Measurements from ENCODE around the gene HMX3. TPM values are rescaled to one million over a fixed set of nuclear protein-coding genes. Genes with fewer than 3 reads are reported as not detected.

Gene HMX3
- total RNA-seq, 1 experiment from 2014 or later = not detected

GRCh38 chr10:123133541-123134342 is 2.0 kb upstream of the HMX3 start:
- DNase-seq (ENCODE audit: low spot score) = no peak
- in situ Hi-C loops (cut with HindIII; ENCODE audit: low sequenced_read_pairs) = no loop called here

- in situ Hi-C loops (cut with HindIII; ENCODE audit: low sequenced_read_pairs) = no loop called here
- no peak for DNase-seq (ENCODE audit: low spot score)
Measured at GRCh38 chr10:123134343-123134914, 1.3 kb upstream of the HMX3 start.

- DNase-seq (ENCODE audit: low spot score) = no peak
- in situ Hi-C loops (cut with HindIII; ENCODE audit: low sequenced_read_pairs) = no loop called here
Measured at GRCh38 chr10:123134915-123135414, 805 bp upstream of the HMX3 start.

- in situ Hi-C loops (cut with HindIII; ENCODE audit: low sequenced_read_pairs) = no loop called here
- DNase-seq (ENCODE audit: low spot score) = no peak
Measured at GRCh38 chr10:123136221-123136805, 543 bp downstream of the HMX3 start.

GRCh38 chr10:123136806-123137642 is 1.3 kb downstream of the HMX3 start:
- in situ Hi-C loops (cut with HindIII; ENCODE audit: low sequenced_read_pairs) = no loop called here
- no peak for DNase-seq (ENCODE audit: low spot score)

- in situ Hi-C loops (cut with HindIII; ENCODE audit: low sequenced_read_pairs) = no loop called here
- DNase-seq (ENCODE audit: low spot score) = no peak
Measured at GRCh38 chr10:123139165-123139520, 3.4 kb downstream of the HMX3 start.

GRCh38 chr10:123139521-123140163 is 3.9 kb downstream of the HMX3 start:
- in situ Hi-C loops (cut with HindIII; ENCODE audit: low sequenced_read_pairs) = no loop called here

GRCh38 chr10:123140164-123140982 is 4.6 kb downstream of the HMX3 start:
- no peak for DNase-seq (ENCODE audit: low spot score)

More at GRCh38 chr10:123139521-123140163, 3.9 kb downstream of the HMX3 start:
- DNase-seq (ENCODE audit: low spot score) = no peak

GRCh38 chr10:123140983-123141390 is 5.2 kb downstream of the HMX3 start:
- DNase-seq (ENCODE audit: low spot score) = no peak
- in situ Hi-C loops (cut with HindIII; ENCODE audit: low sequenced_read_pairs) = no loop called here

More at GRCh38 chr10:123140164-123140982, 4.6 kb downstream of the HMX3 start:
- in situ Hi-C loops (cut with HindIII; ENCODE audit: low sequenced_read_pairs) = no loop called here

- no peak for DNase-seq (ENCODE audit: low spot score)
- in situ Hi-C loops (cut with HindIII; ENCODE audit: low sequenced_read_pairs) = no loop called here
Measured at GRCh38 chr10:123141791-123142700, 6.3 kb downstream of the HMX3 start.

- no peak for DNase-seq (ENCODE audit: low spot score)
- in situ Hi-C loops (cut with HindIII; ENCODE audit: low sequenced_read_pairs) = no loop called here
Measured at GRCh38 chr10:123142701-123143161, 7.0 kb downstream of the HMX3 start.

GRCh38 chr10:123143162-123143824 is 7.5 kb downstream of the HMX3 start:
- in situ Hi-C loops (cut with HindIII; ENCODE audit: low sequenced_read_pairs) = no loop called here
- no peak for DNase-seq (ENCODE audit: low spot score)

GRCh38 chr10:123143825-123144168 is 8.0 kb downstream of the HMX3 start:
- in situ Hi-C loops (cut with HindIII; ENCODE audit: low sequenced_read_pairs) = no loop called here
- DNase-seq (ENCODE audit: low spot score) = no peak

GRCh38 chr10:123144697-123145541 is 9.1 kb downstream of the HMX3 start:
- in situ Hi-C loops (cut with HindIII; ENCODE audit: low sequenced_read_pairs) = no loop called here
- no peak for DNase-seq (ENCODE audit: low spot score)

- in situ Hi-C loops (cut with HindIII; ENCODE audit: low sequenced_read_pairs) = no loop called here
- no peak for DNase-seq (ENCODE audit: low spot score)
Measured at GRCh38 chr10:123145542-123146012, 9.8 kb downstream of the HMX3 start.

Data from G401 (cell line).